CD4-positive, alpha-beta T cell (primary cell): ENCODE results near the gene KLC1. TPM values are rescaled to one million over a fixed set of nuclear protein-coding genes. Genes with fewer than 3 reads are reported as not detected.

Experiments
- ATAC-seq: fragments of 200-7000 bp; cut with Tn5 transposase; one replicate; pipeline ENCODE4 v1.10.0; 2022; ENCODE audit warnings: mild to moderate bottlenecking; ENCODE audit not compliant: poor library complexity
- CTCF ChIA-PET: fragments of 350-600 bp; sonication (Branson Sonifier 250); formaldehyde crosslinking; loops from one replicate; lab custom pipeline; 2021; ENCODE audit warnings: antibody characterized with exemption, inconsistent platforms; lab: Charles Lee
- POLR2A ChIA-PET: fragments of 350-600 bp; sonication (Branson Sonifier 250); formaldehyde crosslinking; loops from one replicate; lab custom pipeline; 2021; ENCODE audit warnings: antibody characterized with exemption, inconsistent platforms; lab: Charles Lee
- DNase-seq, 14 experiments: peaks; one replicate each; pipeline ENCODE4 v3.0.0-alpha.2; 2013 to 2020; ENCODE audit warnings: mixed read lengths in 2 of 14
- H3K27ac ChIP-seq, 2 donors: one replicate each; pipeline versions ENCODE4 v1.5.1 to v1.7.0; 2013; ENCODE audit warnings: low read length in 2 of 2, low read depth in 1 of 2, mild to moderate bottlenecking in 1 of 2
- H3K27me3 ChIP-seq, 2 experiments: 1 replicate in 1 of 2; 2 replicates in 1 of 2; pipeline versions ENCODE4 v1.6.1 to v1.7.0; 2013; ENCODE audit warnings: low read length in 2 of 2, control low read depth in 1 of 2, mild to moderate bottlenecking in 1 of 2, moderate library complexity in 1 of 2; ENCODE audit not compliant: insufficient read depth in 2 of 2, control insufficient read depth in 1 of 2
- H3K36me3 ChIP-seq: one replicate; pipeline ENCODE4 v1.6.1; 2013; ENCODE audit warnings: low read length, control low read depth; ENCODE audit not compliant: insufficient read depth
- H3K4me1 ChIP-seq: one replicate; pipeline ENCODE4 v1.6.1; 2013; ENCODE audit warnings: low read length, control low read depth; ENCODE audit not compliant: insufficient read depth
- H3K4me3 ChIP-seq: one replicate; pipeline ENCODE4 v1.5.1; 2013; ENCODE audit warnings: mild to moderate bottlenecking, low read length, moderate library complexity
- H3K9me3 ChIP-seq, 2 experiments: 1 replicate in 1 of 2; 2 replicates in 1 of 2; pipeline versions ENCODE4 v1.6.1 to v1.7.0; 2013; ENCODE audit warnings: low read length in 2 of 2, mild to moderate bottlenecking in 2 of 2, control low read depth in 1 of 2, moderate library complexity in 1 of 2; ENCODE audit not compliant: control insufficient read depth in 1 of 2, insufficient read depth in 1 of 2
- H3K27ac Mint-ChIP-seq: one replicate; pipeline ENCODE4 v1.8.0; 2020; ENCODE audit warnings: mixed read lengths
- H3K27me3 Mint-ChIP-seq: one replicate; pipeline ENCODE4 v1.8.0; 2021; ENCODE audit warnings: mixed read lengths
- H3K36me3 Mint-ChIP-seq: one replicate; pipeline ENCODE4 v1.8.0; 2021; ENCODE audit warnings: low read depth, mixed read lengths
- H3K4me1 Mint-ChIP-seq: one replicate; pipeline ENCODE4 v1.8.0; 2021; ENCODE audit warnings: low read depth, mixed read lengths
- H3K4me3 Mint-ChIP-seq: one replicate; pipeline ENCODE4 v1.8.0; 2020; ENCODE audit warnings: mild to moderate bottlenecking, mixed read lengths
- H3K9me3 Mint-ChIP-seq: one replicate; pipeline ENCODE4 v1.8.0; 2020; ENCODE audit warnings: mixed read lengths
- CTCF ChIP-seq: fragments of 200-600 bp; IDR thresholded peaks from one replicate; pipeline ENCODE4 v1.8.0; 2022; ENCODE audit warnings: antibody characterized with exemption, mild to moderate bottlenecking
- intact Hi-C, 2 experiments: fragments of 100-400 bp; cut with DNase I in 1 of 2; cut with micrococcal nuclease in 1 of 2; formaldehyde crosslinking; loops; one replicate each; pipeline versions ENCODE4 v1.15.1 to v1.9.0; 2023 to 2025; cut with DNase I, micrococcal nuclease
- total RNA-seq, 174 experiments: library from RNA in 2 of 174; stranded (reverse) in 2 of 174; gene quantifications; one replicate each; pipeline ENCODE4 v1.2.3 and lab custom pipeline; 2021 to 2026

The KLC1 gene
- total RNA-seq, 2 experiments from 2014 or later: 111 to 119 TPM

GRCh38 chr14:103728721-103729120 is 99.7 kb downstream of the KLC1 start:
- ATAC-seq: no peak
- Histone ChIP-seq H3K36me3 (peaks cover 32% of the 10 kb centered on the region), H3K4me1 (no peaks in the 10 kb centered on the region), H3K27ac (no peak overlapping the region), H3K4me3 (no peak overlapping the region), H3K27me3 (no peaks in the 10 kb centered on the region), H3K9me3 (no peaks in the 10 kb centered on the region)
- intact Hi-C loops: no loop called here
- Mint-ChIP-seq H3K36me3 (peaks cover 27% of the 10 kb centered on the region), H3K27me3 (no peaks in the 10 kb centered on the region), H3K4me1 (no peaks in the 10 kb centered on the region), H3K9me3 (no peaks in the 10 kb centered on the region), H3K27ac (no peak overlapping the region), H3K4me3 (no peak overlapping the region)
- no peak for TF ChIP-seq CTCF
- CTCF ChIA-PET: no interaction called here
- DNase-seq: no peak
- POLR2A ChIA-PET: no interaction called here

GRCh38 chr14:103729496-103730448 is 100.8 kb downstream of the KLC1 start:
- no peaks in the 10 kb centered on the region for H3K4me1 ChIP-seq
- no peaks in the 10 kb centered on the region for H3K27me3 ChIP-seq
- Mint-ChIP-seq H3K36me3 (peaks cover 34% of the 10 kb centered on the region), H3K4me3 (no peak overlapping the region), H3K27me3 (no peaks in the 10 kb centered on the region), H3K27ac (no peak overlapping the region), H3K4me1 (no peaks in the 10 kb centered on the region), H3K9me3 (no peaks in the 10 kb centered on the region)
- ATAC-seq (no peak), DNase-seq (no peak)
- no peak overlapping the region for H3K27ac ChIP-seq
- CTCF ChIA-PET: no interaction called here
- H3K4me3 ChIP-seq: no peak overlapping the region
- no peak for TF ChIP-seq CTCF
- H3K9me3 ChIP-seq: no peaks in the 10 kb centered on the region
- intact Hi-C loops: no loop called here
- POLR2A ChIA-PET: no interaction called here
- peaks cover 35% of the 10 kb centered on the region for H3K36me3 ChIP-seq

- H3K4me3 Mint-ChIP-seq: no peak overlapping the region
- H3K9me3 Mint-ChIP-seq: no peaks in the 10 kb centered on the region
- H3K27me3 ChIP-seq: no peaks in the 10 kb centered on the region
Observed at GRCh38 chr14:103730490-103731035, 101.6 kb downstream of the KLC1 start.

More at GRCh38 chr14:103730490-103731035, 101.6 kb downstream of the KLC1 start:
- Histone ChIP-seq H3K4me1 (no peaks in the 10 kb centered on the region), H3K4me3 (no peak overlapping the region), H3K36me3 (peaks cover 36% of the 10 kb centered on the region), H3K9me3 (no peaks in the 10 kb centered on the region), H3K27ac (no peak overlapping the region)
- ATAC-seq: no peak
- TF ChIP-seq CTCF: no peak
- CTCF ChIA-PET: no interaction called here
- Mint-ChIP-seq H3K27me3 (no peaks in the 10 kb centered on the region), H3K27ac (no peak overlapping the region), H3K36me3 (peaks cover 34% of the 10 kb centered on the region), H3K4me1 (no peaks in the 10 kb centered on the region)
- intact Hi-C loops: no loop called here
- POLR2A ChIA-PET: no interaction called here
- DNase-seq: no peak
